ENCODE results near the gene MOV10L1. TPM values are rescaled to one million over a fixed set of nuclear protein-coding genes. Genes with fewer than 3 reads are reported as not detected.

Gene MOV10L1
- total and polyA plus RNA-seq, 2 donors (not counting 3 experiments of a cell fraction or from before 2014, with no cell fraction given): 27.6 to 37.6 TPM

GRCh38 chr22:50125029-50125428, 35.2 kb downstream of the MOV10L1 start:
- no TSS peak for BruUV-seq (replicated peaks)
- dilution Hi-C loops (cut with MboI; ENCODE audit: extremely low pct_ligation_motif_present, low sequenced_read_pairs): no loop called here
- H4K20me1 ChIP-seq (replicated peaks; ENCODE audit: control insufficient read depth, extremely low read depth, insufficient read depth, low read length): no peaks in the 10 kb centered on the region
- H3K9ac ChIP-seq (replicated peaks; ENCODE audit: extremely low read depth, insufficient read depth, low read length): no peak overlapping the region
- FAIRE-seq (no peak), DNase-seq (ENCODE audit: low read depth, low spot score) (no peak)
- intact Hi-C loops (cut with micrococcal nuclease): no loop called here
- no peak overlapping the region for H3K4me3 ChIP-seq (replicated peaks in 1 of 3; ENCODE audit: insufficient read depth in 1 of 3, low read depth in 1 of 3, low read length in 3 of 3)
- H3K9me1 ChIP-seq (replicated peaks; ENCODE audit: control insufficient read depth, extremely low read depth, insufficient read depth, low read length): no peaks in the 10 kb centered on the region
- no peaks in the 10 kb centered on the region for H3K9me3 ChIP-seq (replicated peaks; ENCODE audit: control insufficient read depth, insufficient read depth, low read length)
- H3K4me2 ChIP-seq (ENCODE audit: insufficient read depth, low read length): no peak overlapping the region
- no peak overlapping the region for H2AFZ ChIP-seq (ENCODE audit: low read depth, low read length)
- H3K36me3 ChIP-seq (ENCODE audit: control insufficient read depth in 2 of 2, extremely low read depth in 1 of 2, insufficient read depth in 2 of 2, low read length in 2 of 2): peaks cover 27 to 30% of the 10 kb centered on the region in 2 experiments
- TF ChIP-seq MAX (IDR thresholded peaks at IDR 0.05; ENCODE audit: insufficient read depth, insufficient read length): no peak
- no peak for TF ChIP-seq FOS (IDR thresholded peaks at IDR 0.05; ENCODE audit: borderline replicate concordance, insufficient read depth, low read length)
- no peak for TF ChIP-seq POLR2A (IDR thresholded peaks at IDR 0.05; ENCODE audit: low read depth, low read length)
- TF ChIP-seq POLR2AphosphoS5 (IDR thresholded peaks at IDR 0.05; ENCODE audit: insufficient read depth, low read depth, low read length): no peak
- TF ChIP-seq JUN (IDR thresholded peaks at IDR 0.05; ENCODE audit: borderline replicate concordance, insufficient read depth, insufficient read length, low read depth): no peak
- TF ChIP-seq MYC (IDR thresholded peaks at IDR 0.05; ENCODE audit: low read depth, low read length): no peak
- TF ChIP-seq EZH2 (IDR thresholded peaks at IDR 0.05; ENCODE audit: borderline replicate concordance, low read depth, low read length, severe bottlenecking): no peak
- TF ChIP-seq CTCF (IDR thresholded peaks at IDR 0.05; ENCODE audit: extremely low read depth in 1 of 2, insufficient read depth in 1 of 2, low read depth in 1 of 2, low read length in 2 of 2): no peak
- TF ChIP-seq GATA2 (IDR thresholded peaks at IDR 0.05; ENCODE audit: insufficient read depth, insufficient read length, low read depth, low read length): no peak
- peaks cover 10% of the 10 kb centered on the region for H3K79me2 ChIP-seq (ENCODE audit: control insufficient read depth, insufficient read depth, low read length)
- ChIA-PET CTCF (no interaction called here), POLR2A (no interaction called here)
- H3K4me1 ChIP-seq (ENCODE audit: control insufficient read depth, extremely low read depth, insufficient read depth, low read length): peaks cover 10% of the 10 kb centered on the region
- H3K27ac ChIP-seq (ENCODE audit: insufficient read depth, low read depth, low read length): no peak overlapping the region
- no peaks in the 10 kb centered on the region for H3K27me3 ChIP-seq (ENCODE audit: control insufficient read depth in 2 of 2, insufficient read depth in 2 of 2, low read length in 2 of 2)

Measured in endothelial cell of umbilical vein (primary cell).